ENCODE results near the gene CORO2B. TPM values are rescaled to one million over a fixed set of nuclear protein-coding genes. Genes with fewer than 3 reads are reported as not detected.
A peak's percentile ranks its signal among the peaks of the same experiment; 100 is the strongest.
"Not testable (repeated sequence)": the region's sequence is repeated elsewhere in the genome, so short reads cannot be mapped to it uniquely, and the experiment has no call there.

CORO2B gene
- total and polyA plus RNA-seq, 10 donors = 0.93 to 8.8 (median 3.6) TPM

DNA sequence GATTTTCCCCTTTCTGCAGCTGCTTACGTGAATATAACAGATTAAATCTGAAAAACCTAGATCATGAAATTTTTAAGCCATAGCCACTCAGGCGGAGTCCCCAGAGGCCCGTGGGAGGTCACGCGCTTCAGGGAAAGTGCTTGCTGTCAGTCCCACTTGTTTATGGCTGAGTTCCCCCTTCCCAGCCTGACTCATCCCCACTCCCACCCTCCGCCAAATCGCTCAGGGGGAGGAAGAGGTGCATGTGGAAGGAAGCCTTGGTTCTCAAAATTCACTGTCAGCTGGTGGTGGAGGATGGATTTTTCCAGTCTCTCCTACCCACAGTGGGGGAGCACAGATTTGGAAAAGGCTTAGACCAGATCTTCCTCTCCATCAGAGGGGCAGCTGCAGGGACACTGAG lies 67.4 kb downstream of the CORO2B start:
- Histone ChIP-seq H3K4me1 (peaks cover 0 to 4% (median 0%) of the 10 kb centered on the region in 6 donors), H3K4me3 (no peak overlapping the region), H3K27me3 (replicated peaks in 1 of 7) (peaks cover 0 to 7% (median 0%) of the 10 kb centered on the region in 7 donors), H3K36me3 (no peaks in the 10 kb centered on the region), H3K27ac (no peak overlapping the region), H3K9me3 (no peaks in the 10 kb centered on the region)
- WGBS, 5 donors = 56 to 73% (median 67%) methylated on average over 7 of the region's 7 CpGs
- intact Hi-C loops (cut with DNase I; ENCODE audit: low total_unique reads) = no loop called here
- TF ChIP-seq POLR2AphosphoS5 (IDR thresholded peaks at IDR 0.05) (no peak), POLR2A (IDR thresholded peaks at IDR 0.05) (no peak)
- TF ChIP-seq, protein P1, sequence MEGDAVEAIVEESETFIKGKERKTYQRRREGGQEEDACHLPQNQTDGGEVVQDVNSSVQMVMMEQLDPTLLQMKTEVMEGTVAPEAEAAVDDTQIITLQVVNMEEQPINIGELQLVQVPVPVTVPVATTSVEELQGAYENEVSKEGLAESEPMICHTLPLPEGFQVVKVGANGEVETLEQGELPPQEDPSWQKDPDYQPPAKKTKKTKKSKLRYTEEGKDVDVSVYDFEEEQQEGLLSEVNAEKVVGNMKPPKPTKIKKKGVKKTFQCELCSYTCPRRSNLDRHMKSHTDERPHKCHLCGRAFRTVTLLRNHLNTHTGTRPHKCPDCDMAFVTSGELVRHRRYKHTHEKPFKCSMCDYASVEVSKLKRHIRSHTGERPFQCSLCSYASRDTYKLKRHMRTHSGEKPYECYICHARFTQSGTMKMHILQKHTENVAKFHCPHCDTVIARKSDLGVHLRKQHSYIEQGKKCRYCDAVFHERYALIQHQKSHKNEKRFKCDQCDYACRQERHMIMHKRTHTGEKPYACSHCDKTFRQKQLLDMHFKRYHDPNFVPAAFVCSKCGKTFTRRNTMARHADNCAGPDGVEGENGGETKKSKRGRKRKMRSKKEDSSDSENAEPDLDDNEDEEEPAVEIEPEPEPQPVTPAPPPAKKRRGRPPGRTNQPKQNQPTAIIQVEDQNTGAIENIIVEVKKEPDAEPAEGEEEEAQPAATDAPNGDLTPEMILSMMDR (IDR thresholded peaks at IDR 0.05 in 8 of 11, conservative IDR thresholded peaks at IDR 0.05 in 3 of 11) = no peak
- no peak for DNase-seq

DNA sequence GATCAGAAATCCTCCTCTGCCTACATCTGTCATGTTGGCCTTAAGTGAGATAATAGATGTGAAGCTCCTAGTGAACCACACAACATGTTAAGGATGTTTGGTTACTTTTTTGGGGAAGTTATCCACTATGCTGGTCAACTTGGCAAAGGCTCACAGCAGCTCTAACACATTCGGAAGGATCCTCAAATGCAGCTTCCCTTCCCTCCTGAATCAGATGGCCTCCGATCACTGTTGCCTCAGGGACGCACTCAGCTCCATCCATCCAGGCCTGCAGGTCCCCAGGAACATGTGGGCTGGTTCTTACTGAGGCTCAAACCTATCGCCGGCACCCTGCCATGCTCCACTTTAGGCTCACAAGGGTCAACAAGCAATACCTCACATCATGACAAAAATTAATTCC lies 67.9 kb downstream of the CORO2B start:
- TF ChIP-seq POLR2A (IDR thresholded peaks at IDR 0.05) (no peak), POLR2AphosphoS5 (IDR thresholded peaks at IDR 0.05) (no peak)
- TF ChIP-seq, protein P1 (IDR thresholded peaks at IDR 0.05 in 8 of 11, conservative IDR thresholded peaks at IDR 0.05 in 3 of 11) = no peak
- Histone ChIP-seq H3K27me3 (replicated peaks in 1 of 7) (peaks cover 0 to 7% (median 0%) of the 10 kb centered on the region in 7 donors), H3K36me3 (no peaks in the 10 kb centered on the region), H3K27ac (no peak overlapping the region), H3K4me1 (peaks cover 0 to 4% (median 0%) of the 10 kb centered on the region in 6 donors), H3K9me3 (no peaks in the 10 kb centered on the region), H3K4me3 (no peak overlapping the region)
- intact Hi-C loops (cut with DNase I; ENCODE audit: low total_unique reads) = no loop called here
- DNase-seq = no peak
- WGBS, 5 donors = 76 to 86% (median 80%) methylated on average over 4 to 5 of the region's 5 CpGs

DNA sequence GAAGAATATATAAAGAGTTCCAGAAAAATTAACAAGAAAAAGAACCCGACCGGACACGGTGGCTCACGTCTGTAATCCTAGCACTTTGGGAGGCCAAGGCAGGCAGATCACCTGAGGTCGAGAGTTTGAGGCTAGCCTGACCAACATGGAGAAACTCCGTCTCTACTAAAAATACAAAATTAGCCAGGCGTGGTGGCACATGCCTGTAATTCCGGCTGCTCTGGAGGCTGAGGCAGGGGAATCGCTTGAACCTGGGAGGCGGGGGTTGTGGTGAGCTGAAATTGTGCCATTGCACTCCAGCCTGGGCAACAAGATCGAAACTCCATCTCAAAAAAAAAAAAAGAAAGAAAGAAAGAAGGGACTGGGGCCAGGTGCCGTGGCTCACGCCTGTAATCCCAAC lies 68.6 kb downstream of the CORO2B start:
- WGBS, 5 donors = 88 to 94% (median 92%) methylated on average over 13 of the region's 13 CpGs
- H3K27ac ChIP-seq; H3K36me3 ChIP-seq; H3K9me3 ChIP-seq; H3K4me3 ChIP-seq; H3K27me3 ChIP-seq (replicated peaks in 1 of 7); DNase-seq; intact Hi-C loops (cut with DNase I; ENCODE audit: low total_unique reads); H3K4me1 ChIP-seq: not testable (repeated sequence)

DNA sequence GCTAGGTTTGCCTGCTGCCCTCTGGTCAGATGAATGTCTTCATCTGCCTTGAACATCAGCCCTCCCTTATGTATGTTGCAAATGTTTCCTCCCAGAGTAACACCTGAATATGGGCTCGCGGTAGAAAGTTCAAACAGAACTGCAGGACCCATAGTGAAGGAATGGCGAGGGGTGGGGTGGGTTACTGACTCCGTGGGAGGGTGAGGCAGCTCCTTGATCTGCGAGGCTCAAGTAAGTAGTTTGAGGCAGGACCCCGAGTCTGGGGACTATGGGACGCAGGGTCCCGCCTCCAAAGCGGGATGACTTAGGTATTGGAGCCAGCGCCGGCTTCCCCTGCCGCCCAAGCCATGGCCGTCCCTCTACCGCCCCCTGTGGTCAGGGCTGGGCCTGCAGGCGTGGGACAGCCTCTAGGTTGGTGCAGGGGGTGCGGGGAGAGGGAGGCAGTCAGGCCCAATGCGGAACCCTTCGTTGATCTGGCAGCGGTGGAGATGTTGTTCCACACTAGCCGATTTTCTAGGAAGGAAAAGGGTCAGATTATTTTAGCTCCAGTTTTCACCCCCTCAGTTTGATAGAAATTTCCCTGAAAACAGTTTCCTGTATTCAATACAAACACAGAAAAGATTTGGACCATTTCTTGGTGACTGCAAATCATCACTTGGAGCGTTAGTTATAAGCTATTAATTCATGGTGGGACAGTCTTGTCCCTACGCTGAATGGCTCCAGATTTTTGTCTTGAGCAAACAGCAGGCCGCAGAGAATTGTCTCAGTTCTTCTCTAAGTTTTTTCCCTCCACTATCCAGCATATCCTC lies 72.3 kb downstream of the CORO2B start:
- Histone ChIP-seq H3K9me3 (no peaks in the 10 kb centered on the region), H3K27ac (no peak overlapping the region), H3K36me3 (no peaks in the 10 kb centered on the region), H3K4me3 (no peak overlapping the region), H3K27me3 (replicated peaks in 1 of 7) (peaks cover 0 to 7% (median 0%) of the 10 kb centered on the region in 7 donors), H3K4me1 (no peaks in the 10 kb centered on the region)
- DNase-seq = peak; percentile 88
- 69 to 77% (median 74%) methylated on average over 23 of the region's 23 CpGs for WGBS, 5 donors
- TF ChIP-seq POLR2A (IDR thresholded peaks at IDR 0.05) (no peak), POLR2AphosphoS5 (IDR thresholded peaks at IDR 0.05) (no peak)
- TF ChIP-seq, protein P1 (IDR thresholded peaks at IDR 0.05 in 8 of 11, conservative IDR thresholded peaks at IDR 0.05 in 3 of 11) = peak in 10 of 11 experiments; percentile 36 to 79 (median 66)
- intact Hi-C loops (cut with DNase I; ENCODE audit: low total_unique reads) = loop anchor here (10.0 kb wide), 1 partner anchor 86 kb away; no protein-coding TSS in a partner anchor
